ENCODE results near the gene EDA. TPM values are rescaled to one million over a fixed set of nuclear protein-coding genes. Genes with fewer than 3 reads are reported as not detected.

EDA gene
- total and polyA plus RNA-seq, 8 donors = 2.2 to 4.6 (median 4.1) TPM

- Histone ChIP-seq H3K27ac (no peak overlapping the region), H3K9me3 (no peaks in the 10 kb centered on the region), H3K27me3 (no peaks in the 10 kb centered on the region), H3K4me3 (no peak overlapping the region), H3K36me3 (no peaks in the 10 kb centered on the region), H3K4me1 (no peaks in the 10 kb centered on the region)
- DNase-seq = no peak
- intact Hi-C loops (cut with DNase I) = no loop called here
- no peak for TF ChIP-seq CTCF (IDR thresholded peaks at IDR 0.05)
- no peak for ATAC-seq
Observed at GRCh38 chrX:69951753-69952152, 335.8 kb downstream of the EDA start.

GRCh38 chrX:69959712-69960111 lies 343.8 kb downstream of the EDA start:
- H3K36me3 ChIP-seq = no peaks in the 10 kb centered on the region
- H3K4me3 ChIP-seq = no peak overlapping the region
- no peak for ATAC-seq
- H3K4me1 ChIP-seq = no peaks in the 10 kb centered on the region
- no peak for TF ChIP-seq CTCF (IDR thresholded peaks at IDR 0.05)
- no peak overlapping the region for H3K27ac ChIP-seq
- DNase-seq = no peak
- H3K9me3 ChIP-seq = no peaks in the 10 kb centered on the region
- intact Hi-C loops (cut with DNase I) = no loop called here
- peaks cover 0 to 4% of the 10 kb centered on the region in 2 donors for H3K27me3 ChIP-seq

- no peak overlapping the region for H3K27ac ChIP-seq
- H3K27me3 ChIP-seq = peaks cover 0 to 4% of the 10 kb centered on the region in 2 donors
- ATAC-seq (no peak), DNase-seq (no peak)
- no peaks in the 10 kb centered on the region for H3K36me3 ChIP-seq
- H3K9me3 ChIP-seq = no peaks in the 10 kb centered on the region
- no peaks in the 10 kb centered on the region for H3K4me1 ChIP-seq
- H3K4me3 ChIP-seq = no peak overlapping the region
- intact Hi-C loops (cut with DNase I) = no loop called here
- TF ChIP-seq CTCF (IDR thresholded peaks at IDR 0.05) = no peak
Observed at GRCh38 chrX:69961365-69962072, 345.6 kb downstream of the EDA start.

- H3K36me3 ChIP-seq = no peaks in the 10 kb centered on the region
- intact Hi-C loops (cut with DNase I) = no loop called here
- ATAC-seq = no peak
- DNase-seq = peak in 1 of 4 donors; percentile 6
- no peak overlapping the region for H3K27ac ChIP-seq
- no peaks in the 10 kb centered on the region for H3K4me1 ChIP-seq
- TF ChIP-seq CTCF (IDR thresholded peaks at IDR 0.05) = no peak
- H3K4me3 ChIP-seq = no peak overlapping the region
- no peaks in the 10 kb centered on the region for H3K27me3 ChIP-seq
- H3K9me3 ChIP-seq = no peaks in the 10 kb centered on the region
Observed at GRCh38 chrX:69968950-69969349, 353.0 kb downstream of the EDA start.

GRCh38 chrX:69969460-69969859 lies 353.5 kb downstream of the EDA start:
- no peak for TF ChIP-seq CTCF (IDR thresholded peaks at IDR 0.05)
- Histone ChIP-seq H3K9me3 (no peaks in the 10 kb centered on the region), H3K27me3 (no peaks in the 10 kb centered on the region), H3K4me3 (no peak overlapping the region), H3K36me3 (no peaks in the 10 kb centered on the region), H3K27ac (no peak overlapping the region), H3K4me1 (no peaks in the 10 kb centered on the region)
- no peak for DNase-seq
- ATAC-seq = no peak
- intact Hi-C loops (cut with DNase I) = no loop called here
